ENCODE results near the gene NSD1. TPM values are rescaled to one million over a fixed set of nuclear protein-coding genes. Genes with fewer than 3 reads are reported as not detected.

The NSD1 gene
- total RNA-seq, 1 donor from 2014 or later = 22.4 TPM

DNA sequence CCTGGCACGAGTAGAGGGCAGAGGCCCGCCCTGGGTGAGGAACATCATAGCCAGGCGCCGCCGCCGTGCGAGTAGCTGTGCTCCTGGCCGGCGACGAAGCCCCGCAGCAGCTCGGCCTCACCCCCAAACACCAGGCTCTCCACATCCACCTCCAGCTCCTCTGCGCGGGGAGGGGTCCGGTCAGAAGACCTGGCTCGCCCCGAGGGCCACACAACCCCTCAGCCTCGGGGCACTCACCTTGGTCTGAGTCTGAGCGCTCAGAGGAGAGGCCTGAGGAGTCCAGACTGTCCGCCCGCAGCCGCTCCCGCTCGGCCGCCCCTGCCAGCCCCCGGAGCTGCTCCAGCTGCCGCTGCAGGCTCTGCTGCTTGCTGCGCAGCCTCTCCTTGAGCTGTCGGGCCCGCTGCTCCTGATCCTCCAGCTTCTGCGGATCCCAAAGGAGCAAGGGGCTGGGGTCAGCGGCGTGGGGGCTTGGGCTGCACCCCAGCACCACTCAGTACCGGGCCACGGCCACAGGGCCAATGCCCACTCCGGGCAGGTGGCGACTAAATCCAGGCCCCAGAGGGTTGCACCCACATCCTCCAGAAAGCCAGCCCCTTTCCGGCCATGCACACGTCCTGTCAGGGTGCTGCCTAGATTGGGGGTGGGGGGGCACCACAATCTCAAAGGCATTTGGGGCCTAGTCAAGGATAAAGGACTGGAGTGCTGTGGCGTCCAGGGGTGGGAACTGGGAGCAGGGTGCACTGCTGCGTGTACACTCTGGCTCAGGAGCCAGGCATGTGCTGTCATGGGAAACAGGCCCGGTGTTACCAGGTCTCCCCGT lies 174.2 kb downstream of the NSD1 start:
- no peak for DNase-seq (ENCODE audit: low read depth in 2 of 2)

DNA sequence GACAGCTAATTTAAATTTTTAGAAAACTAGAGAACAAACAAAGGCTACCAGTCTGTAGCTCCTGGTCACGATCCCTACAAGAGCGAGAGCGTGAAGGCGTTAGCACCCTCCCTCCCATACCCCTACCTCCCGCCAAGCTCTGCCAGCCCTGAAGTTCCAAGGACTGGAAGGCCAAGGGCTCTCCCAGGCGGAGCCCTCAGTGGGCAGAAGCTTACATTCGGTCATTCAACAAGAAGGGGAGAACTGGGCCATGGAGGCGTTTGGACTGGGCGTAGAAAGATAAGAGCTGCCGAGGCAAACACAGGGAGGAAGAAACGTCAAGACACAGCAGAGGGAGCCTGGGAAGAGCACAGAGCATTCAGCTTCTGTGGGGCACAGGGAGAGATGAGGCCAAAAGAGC lies 175.2 kb downstream of the NSD1 start:
- no peak for DNase-seq (ENCODE audit: low read depth in 2 of 2)

DNA sequence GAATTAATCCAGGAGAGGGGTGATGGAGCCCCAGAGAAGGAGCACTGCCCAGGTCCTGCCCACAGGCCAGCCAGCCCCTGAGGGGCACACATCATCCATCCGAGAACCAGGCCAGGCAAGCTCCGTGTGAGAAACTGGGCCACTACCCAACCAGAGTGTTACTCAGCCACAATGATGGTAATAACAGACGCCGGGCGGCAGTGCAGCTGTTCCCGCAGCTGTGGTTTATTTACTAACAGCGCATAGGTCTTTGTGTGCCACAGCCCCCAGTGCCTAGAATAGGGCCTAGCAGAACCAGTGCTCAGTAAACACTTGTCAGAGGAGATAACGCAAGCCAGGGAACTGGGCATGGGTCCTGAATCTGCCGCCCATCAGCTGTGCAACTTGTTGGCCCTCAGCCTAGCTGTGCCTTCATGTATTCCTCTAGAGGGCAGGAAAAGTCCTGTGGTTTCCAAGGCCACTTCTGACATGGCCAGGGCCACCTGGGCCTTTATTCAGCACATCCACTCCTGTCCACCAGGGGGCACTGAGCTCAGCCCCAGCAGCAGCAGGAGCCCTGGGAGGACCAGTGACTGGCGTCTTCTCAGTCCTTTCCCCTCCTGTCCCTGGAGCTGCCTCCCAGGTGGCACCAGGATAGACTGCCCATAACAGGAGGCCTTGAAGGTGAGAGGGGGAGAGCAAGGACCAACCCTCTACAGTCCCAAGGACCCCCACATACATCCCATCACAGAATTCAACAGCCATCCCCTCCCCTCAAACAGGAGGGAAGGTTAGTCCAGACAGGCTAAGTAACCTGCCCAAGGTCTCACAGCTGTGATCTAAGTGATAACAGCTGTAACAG lies 176.0 kb downstream of the NSD1 start:
- DNase-seq (ENCODE audit: low read depth in 2 of 2) = peak; percentile 78 to 80

DNA sequence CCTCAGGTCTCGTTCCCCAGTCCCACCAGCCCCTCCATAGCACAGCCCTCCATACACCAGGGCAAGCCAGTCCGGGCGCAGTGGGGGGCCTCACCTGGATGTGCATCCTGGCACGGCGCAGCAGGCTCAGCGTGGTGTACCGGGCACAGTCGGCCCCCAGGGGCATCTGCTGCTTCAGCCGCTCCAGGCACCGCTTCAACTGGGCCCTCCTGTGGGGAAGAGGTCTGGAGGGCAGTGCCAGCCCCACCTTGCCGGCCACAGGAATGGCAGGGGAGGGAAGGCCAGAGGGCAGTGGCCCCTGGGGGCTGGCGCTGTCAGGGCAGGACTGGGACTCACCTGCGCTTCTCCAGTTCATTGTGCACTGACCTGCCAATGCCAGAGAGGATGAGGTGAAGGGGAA lies 176.8 kb downstream of the NSD1 start:
- DNase-seq (ENCODE audit: low read depth in 2 of 2) = no peak

DNA sequence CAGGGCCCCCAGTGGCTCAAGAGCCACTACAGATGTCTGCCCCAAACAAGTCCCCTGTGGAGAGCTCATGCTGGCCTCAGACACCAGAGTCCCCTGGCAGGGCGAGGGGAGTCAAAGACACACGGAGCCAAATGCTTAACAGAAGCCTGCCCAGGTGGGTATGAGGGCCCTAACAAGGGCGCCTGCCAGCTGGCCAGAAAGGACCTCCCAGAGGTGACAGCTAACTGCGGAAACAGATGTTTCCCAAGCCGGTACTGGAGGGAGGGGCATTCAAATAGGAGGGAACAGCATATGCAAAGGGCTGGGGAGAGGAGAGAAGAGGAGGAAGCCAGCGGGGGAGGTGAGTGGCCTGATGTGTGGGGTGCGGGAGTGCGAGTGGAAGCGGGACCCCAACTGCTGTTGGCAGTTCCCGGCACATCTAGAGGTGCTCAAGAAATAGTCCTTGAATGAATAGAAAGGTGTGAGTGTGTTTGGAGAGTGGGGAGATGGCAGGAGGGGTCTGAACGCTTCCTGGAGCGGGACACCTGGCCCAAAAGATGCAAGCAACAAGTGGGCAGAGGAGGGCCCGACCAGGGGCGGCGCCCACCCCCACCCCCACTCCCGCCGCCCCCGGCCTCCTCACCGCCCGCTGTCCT lies 177.3 kb downstream of the NSD1 start:
- DNase-seq (ENCODE audit: low read depth in 2 of 2) = peak; percentile 52 to 93

DNA sequence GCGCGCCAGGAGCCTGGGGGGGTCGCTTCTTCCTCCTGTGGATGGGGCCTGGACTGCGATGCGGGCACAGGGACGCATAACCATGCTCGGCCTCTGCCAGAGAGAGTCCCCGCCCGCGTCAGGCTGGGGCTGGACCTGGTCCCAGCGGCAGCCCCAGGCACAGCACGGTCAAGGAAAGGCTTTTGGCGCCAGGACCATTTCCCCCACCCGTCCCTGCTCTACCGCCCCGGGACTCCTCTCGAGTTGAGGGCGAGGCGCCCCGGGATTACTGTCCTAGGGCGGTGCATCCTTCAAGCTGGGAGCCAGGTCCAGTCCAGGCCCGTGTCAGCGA lies 177.8 kb downstream of the NSD1 start:
- DNase-seq (ENCODE audit: low read depth in 2 of 2) = peak in 1 of 2 donors; percentile 38

DNA sequence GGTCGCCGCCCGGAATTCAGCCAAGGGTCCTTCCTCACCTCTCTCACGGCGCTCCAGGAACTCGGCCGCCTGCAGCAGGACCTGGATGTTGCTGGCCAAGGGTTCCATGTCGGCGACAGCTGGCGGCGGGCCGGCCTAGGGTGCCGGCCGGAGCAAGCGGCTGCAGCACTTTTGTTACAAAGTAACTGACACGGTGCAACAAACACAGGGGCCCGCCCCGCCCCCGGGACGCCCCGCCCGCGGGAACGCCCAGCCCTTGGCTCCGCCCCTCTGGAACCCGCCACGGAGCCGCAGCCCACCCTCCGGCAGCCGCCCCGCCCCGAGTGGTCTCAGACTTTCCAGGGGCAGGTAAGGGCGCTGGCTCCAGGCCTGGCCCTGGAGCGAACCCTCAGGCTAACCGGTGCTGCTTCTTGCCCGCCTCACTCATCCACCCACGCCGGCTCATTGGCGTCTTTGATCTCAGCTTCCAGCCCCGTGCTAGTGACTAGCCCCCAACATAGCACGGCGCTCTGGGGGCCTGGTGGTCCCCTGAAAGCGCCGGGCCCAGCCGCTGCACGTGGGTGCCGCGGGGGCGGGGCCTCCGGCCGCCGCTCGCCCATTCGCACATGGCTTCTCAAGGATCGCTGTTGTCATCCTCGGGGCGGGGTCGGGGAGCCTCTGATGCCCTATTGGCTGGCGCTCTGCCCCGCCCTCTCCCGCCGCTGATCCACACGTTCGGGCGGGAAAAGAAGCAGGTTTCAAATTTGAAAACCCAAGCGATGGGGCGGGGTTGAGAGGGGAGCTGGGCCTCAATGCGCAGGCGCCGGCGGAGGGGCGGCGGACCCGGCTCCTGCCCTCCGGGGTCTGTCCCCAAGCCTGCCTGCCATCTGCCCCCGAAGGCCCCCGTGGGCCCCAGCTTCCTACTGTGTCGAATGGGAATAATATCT lies 178.4 kb downstream of the NSD1 start, which contains the start of gene MXD3:
TSS of gene MXD3 (minus strand) at position 176 of the 926 bp plus-strand sequence. CDS start at position 108, 68 bp downstream.
- DNase-seq (ENCODE audit: low read depth in 2 of 2) = peak; percentile 93 to 94

DNA sequence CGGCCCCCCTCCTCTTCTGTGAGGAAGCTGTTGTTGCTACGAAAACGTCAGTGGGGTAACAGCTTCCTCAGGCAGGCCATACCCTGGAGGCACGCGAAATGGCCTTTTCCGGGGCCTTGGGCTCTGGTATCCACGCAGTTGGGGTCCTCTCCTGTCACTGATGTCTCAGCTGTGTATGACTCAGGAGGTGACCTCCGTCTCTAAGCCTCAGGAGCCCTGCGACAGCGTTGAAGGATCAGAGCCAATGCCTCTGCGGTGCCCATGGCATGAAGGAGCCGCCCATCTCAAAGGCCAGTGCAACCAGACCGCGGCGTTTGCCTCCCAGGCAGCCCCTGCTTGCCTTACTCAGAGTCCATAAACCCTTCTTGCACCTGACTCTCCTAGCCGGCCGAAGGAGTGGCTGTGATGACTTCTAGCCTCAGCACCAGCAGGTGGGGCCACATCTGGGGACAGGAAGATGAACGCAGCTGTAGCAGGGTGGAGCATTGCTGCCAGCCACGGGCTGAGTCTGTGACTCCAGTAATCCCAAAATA lies 179.1 kb downstream of the NSD1 start:
- no peak for DNase-seq (ENCODE audit: low read depth in 2 of 2)

DNA sequence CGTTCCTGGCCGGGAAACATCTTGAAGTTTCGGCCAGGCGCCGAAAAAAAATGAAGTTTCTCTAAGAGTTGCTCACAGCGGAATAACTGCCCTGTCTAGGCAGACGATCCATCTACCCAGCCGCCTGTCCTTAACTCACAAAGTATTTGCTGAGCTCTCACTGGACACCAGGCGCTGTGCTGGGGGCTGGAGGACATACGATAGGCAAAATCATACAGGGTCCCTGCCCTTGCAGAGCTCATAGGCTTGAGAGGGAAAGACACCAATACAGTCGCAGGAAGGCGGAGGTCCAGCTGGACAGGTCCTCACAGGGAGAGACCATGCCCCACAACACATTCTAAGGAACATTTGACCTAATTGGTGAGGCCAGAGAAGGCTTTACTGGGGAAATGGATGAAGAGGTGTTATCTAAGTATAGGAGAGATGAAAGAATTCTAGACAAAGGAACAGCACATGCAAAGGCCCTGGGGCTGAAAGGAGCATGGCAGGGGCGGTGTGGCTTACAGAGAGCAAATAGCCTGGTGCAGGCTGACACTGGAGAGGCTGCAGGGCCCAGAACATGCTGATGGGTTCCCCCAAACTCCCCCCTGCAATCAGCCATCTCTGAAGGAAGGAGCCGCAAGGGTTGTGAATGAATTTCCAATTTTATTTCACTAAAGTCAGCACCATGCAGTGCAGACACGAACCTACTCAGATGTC lies 180.1 kb downstream of the NSD1 start:
- no peak for DNase-seq (ENCODE audit: low read depth in 2 of 2)

DNA sequence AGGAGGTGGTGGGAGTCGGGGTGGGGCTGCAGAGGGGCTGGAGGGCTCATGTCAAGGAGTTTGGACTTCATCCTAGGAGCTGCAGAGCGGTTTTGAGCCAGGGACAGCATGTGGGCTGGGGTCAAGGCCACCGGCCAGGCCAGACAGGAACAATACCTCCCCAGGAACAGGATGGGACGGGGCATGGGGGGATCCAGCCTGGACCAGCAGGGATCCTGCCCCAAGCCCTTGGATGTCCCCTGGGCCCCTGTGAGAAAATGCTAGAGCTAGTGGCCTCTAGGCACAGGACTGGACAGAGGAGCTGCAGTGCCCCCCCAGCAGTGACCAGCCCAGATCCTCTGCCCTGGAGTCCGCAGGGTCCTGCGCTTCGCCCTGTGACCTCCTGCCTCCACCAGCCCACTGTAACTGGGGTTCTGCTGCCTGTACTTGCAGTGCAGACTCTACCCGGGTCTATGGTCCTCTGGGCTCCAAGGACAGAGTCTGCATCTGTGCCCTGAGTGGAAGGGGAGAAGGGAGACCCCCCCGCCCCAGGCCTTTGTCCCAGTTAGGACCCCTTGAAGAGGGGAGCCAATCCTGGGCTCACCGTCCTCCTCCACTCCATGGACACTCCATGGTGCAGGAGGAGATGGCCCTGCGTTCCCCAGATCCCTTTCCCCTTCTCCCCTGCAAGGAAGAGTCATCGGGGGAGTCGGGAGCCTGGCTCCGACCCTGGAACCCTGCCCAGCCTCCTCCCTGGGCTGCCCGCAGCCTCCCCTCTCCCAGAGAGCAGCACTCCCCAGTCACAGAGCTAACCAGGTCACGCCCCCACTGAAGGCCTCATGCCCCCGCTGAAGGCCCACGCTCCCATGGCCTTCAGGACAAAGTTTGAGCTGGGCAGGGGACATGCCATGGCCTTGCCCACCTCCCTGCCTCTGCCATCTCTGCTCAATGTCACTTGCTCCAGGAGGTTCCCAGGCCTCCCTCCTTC lies 181.1 kb downstream of the NSD1 start:
- no peak for DNase-seq (ENCODE audit: low read depth in 2 of 2)

DNA sequence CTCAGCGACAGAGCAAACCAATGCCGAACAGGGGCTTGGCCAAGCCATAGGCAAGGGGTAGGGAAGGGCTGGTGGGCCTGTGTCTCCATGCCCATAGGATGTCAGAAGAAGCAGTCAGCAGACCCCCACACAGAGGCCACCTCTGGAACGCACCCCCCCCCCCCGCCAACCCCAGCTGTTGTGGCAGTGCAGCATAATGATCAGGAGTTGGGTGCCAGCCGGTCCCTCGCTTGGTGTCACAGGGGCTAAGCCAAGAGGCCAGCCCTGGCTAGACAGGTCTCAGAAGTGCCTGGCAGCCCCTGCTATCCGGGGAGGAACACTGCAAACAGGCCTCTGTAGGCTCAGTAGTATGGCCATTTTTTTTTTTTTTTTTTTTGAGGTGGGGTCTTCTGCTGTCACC lies 181.8 kb downstream of the NSD1 start:
- no peak for DNase-seq (ENCODE audit: low read depth in 2 of 2)

DNA sequence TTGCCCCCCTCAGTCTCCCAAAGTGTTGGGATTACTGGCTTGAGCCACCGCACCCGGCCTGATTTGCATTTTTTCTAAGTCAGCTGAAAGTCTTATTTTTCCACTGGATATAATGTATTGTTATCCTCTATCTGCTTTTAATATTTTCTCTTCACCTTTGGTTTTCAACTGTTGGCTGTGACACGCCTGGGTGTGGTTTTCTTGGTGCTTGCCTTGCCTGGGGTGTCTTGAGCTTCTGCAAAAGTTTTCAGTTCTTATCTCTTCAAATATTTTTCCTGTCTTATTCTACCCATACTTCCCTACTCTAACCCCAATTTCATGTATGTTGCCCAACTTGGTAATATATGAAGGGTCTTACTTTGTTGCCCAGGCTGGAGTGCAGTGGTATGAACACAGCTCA lies 182.4 kb downstream of the NSD1 start:
- no peak for DNase-seq (ENCODE audit: low read depth in 2 of 2)

DNA sequence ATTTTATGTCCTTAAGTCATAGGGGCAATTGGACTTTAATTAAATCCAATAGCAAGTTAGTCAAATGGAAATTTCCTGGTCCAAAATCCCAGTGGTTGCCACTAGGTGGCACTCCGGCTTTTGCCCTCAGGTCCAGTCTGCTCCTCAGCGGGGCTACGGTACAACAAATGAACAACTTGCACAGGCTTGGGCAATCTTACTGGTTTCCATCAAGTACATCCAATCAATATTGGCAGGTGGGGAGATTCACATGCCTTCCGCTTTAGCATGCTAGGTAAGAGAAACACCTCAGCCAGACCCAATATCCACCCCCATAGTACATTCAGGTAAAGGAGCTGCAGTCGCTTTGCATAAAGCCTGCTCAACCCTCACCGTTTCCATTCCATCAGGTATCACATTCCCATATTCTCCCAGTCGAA lies 184.4 kb downstream of the NSD1 start:
- peak; percentile 84 to 85 for DNase-seq (ENCODE audit: low read depth in 2 of 2)

DNA sequence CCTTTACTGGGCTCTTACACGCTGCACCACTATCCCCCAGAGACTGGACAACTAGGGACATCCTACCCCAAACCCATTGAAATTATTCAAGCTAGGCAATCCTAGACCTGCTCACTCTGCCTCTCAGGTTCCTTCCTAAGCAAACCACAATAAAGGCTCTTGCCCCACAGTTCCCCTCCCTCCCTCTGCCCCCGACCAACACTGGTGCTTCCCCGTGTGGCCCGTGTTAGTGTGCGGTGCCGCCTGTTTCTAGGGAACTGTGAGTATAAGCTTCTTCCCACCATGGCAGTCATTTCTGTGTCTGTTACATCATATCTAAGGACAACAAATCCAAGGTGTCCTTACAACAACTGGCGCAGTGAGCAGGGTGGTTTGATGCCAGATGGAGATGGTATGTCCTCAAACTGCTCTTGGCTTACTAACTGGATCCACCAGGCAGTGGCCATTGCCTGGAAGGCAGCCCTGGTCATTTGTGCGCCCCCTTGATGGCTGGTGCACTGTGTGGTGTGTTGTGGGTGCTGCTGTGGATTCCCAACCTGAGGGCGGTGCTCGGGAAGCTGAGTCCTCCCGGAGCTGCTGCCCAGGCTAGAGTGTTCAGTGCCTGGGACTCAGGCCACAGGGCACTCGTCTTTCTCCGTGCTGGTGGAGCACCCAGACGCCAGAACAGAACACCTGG lies 186.5 kb downstream of the NSD1 start:
- DNase-seq (ENCODE audit: low read depth in 2 of 2) = no peak

DNA sequence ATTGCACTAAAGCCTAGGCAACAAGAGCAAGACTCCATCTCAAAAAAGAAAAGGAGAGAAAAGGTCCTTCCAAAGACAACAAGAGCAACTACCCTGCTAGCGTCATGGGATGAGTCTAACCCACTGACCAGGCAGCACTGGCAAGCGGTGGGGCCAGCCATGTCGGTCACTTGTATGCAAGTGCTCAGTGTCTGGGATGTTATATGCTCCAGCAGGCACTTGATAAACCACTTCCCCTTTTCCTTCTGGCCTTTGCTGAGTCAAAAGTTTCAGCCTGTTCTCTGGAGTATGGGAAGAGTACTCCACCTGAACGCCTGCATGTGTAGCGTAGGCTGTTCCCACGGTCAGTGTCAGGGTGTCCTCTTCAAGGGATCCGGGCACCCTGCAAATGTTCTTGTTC lies 187.3 kb downstream of the NSD1 start:
- DNase-seq (ENCODE audit: low read depth in 2 of 2) = no peak

DNA sequence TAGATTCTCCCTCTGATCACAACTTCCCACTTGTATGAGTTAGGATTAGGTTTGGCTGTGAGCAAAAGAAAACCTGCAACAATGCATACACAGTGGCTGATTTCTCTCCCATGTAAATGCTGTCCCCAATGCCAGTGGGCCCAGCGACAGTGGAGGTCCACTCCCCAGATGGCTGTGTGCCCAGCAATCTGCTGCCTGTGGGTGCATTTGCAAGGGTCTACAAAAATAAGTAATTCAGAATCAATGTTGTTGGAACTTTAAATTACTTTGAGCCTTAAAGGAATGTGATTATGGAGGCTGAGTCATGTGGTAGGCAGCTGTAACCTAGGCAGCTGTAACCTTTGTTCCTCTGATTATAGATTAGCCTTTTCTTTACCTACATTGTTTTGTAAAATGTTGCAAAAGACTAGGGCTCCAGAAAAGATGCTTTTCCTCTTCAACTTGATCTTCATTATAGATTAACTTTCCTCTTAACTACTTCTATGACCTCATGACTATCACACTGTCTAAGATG lies 192.4 kb downstream of the NSD1 start:
- DNase-seq (ENCODE audit: low read depth in 2 of 2) = no peak

DNA sequence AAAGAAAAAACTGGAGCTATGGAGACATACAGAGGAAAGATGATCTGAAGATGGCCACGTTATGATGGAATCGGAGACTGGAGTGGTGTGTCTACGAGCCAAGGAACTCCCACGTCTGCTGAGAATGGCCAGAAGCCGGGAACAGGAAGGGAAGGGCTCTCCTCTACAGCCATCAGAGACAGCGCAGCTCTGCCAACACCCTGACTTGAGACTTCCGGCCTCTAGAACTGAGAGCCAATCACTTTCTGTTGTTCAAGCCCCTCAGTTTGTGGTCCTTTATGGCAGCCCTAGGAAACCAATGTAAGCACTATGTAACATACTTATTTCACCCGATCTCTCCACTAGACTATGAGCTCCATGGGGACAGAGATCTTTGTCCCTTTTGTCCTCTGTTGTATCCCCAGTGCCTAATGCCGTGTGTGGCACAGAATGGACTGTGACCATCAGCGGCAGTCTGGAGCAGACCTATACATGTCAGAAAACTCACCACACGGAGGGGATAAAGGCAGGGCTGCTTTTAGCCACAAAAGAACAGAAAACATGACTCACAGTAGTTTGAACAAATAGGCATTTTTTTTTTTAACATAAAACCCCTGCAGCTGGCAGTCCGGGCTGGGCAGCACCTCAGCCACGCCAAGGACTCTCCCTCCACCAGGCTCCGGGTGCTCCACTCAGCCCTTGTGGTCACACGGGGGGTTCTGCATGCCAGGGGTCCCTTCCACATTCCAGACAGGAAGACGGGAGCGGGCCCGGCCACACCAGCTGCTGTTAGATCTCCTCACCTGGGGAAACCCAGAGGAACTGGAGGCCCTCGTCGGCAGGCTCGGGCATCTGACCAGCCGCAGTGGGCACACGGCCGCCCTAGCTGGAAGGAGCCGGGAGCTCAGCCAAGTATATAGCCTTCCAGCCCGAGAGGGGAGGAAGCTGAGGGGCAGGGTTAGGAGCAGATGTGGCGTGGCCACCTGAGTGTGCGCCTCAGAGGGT lies 194.3 kb downstream of the NSD1 start:
- DNase-seq (ENCODE audit: low read depth in 2 of 2) = peak in 1 of 2 donors; percentile 84
